HL-60 (cell line): ENCODE measurements around the gene PALLD.

Experiments
- TF ChIP-seq, protein P1 (sequence below): IDR thresholded peaks from one replicate; pipeline ENCODE4 v1.5.1; 2011; ENCODE audit warnings: low read length, control low read depth, inconsistent platforms; ENCODE audit not compliant: insufficient read depth
- TF ChIP-seq, protein P2 (sequence below): IDR thresholded peaks from 2 replicates; pipeline ENCODE4 v1.6.1; 2012; ENCODE audit warnings: low read depth; ENCODE audit not compliant: insufficient replicate concordance

DNA sequence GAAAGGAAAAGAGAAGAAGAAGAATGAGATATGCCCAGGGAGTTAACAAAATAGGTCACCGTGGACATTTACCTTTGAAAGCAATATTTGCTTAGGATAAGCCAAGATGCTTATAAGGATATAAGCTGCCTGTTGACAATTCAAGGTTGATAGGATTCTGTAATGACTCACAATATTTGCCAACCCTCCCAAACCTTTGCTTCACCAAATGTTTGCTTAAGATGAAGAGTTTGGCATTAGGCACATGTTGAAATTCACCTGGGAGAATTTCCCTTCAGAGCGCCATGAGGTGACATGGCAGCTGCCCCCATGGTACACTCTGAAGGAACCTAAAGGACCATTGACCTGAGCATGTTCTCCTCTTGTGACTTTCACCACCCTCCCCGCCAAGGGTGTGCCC is 4.6 kb downstream of the PALLD start:
- TF ChIP-seq, protein P1, sequence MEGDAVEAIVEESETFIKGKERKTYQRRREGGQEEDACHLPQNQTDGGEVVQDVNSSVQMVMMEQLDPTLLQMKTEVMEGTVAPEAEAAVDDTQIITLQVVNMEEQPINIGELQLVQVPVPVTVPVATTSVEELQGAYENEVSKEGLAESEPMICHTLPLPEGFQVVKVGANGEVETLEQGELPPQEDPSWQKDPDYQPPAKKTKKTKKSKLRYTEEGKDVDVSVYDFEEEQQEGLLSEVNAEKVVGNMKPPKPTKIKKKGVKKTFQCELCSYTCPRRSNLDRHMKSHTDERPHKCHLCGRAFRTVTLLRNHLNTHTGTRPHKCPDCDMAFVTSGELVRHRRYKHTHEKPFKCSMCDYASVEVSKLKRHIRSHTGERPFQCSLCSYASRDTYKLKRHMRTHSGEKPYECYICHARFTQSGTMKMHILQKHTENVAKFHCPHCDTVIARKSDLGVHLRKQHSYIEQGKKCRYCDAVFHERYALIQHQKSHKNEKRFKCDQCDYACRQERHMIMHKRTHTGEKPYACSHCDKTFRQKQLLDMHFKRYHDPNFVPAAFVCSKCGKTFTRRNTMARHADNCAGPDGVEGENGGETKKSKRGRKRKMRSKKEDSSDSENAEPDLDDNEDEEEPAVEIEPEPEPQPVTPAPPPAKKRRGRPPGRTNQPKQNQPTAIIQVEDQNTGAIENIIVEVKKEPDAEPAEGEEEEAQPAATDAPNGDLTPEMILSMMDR: no peak
- TF ChIP-seq, protein P2, sequence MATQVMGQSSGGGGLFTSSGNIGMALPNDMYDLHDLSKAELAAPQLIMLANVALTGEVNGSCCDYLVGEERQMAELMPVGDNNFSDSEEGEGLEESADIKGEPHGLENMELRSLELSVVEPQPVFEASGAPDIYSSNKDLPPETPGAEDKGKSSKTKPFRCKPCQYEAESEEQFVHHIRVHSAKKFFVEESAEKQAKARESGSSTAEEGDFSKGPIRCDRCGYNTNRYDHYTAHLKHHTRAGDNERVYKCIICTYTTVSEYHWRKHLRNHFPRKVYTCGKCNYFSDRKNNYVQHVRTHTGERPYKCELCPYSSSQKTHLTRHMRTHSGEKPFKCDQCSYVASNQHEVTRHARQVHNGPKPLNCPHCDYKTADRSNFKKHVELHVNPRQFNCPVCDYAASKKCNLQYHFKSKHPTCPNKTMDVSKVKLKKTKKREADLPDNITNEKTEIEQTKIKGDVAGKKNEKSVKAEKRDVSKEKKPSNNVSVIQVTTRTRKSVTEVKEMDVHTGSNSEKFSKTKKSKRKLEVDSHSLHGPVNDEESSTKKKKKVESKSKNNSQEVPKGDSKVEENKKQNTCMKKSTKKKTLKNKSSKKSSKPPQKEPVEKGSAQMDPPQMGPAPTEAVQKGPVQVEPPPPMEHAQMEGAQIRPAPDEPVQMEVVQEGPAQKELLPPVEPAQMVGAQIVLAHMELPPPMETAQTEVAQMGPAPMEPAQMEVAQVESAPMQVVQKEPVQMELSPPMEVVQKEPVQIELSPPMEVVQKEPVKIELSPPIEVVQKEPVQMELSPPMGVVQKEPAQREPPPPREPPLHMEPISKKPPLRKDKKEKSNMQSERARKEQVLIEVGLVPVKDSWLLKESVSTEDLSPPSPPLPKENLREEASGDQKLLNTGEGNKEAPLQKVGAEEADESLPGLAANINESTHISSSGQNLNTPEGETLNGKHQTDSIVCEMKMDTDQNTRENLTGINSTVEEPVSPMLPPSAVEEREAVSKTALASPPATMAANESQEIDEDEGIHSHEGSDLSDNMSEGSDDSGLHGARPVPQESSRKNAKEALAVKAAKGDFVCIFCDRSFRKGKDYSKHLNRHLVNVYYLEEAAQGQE: no peak
